Endometrial microvascular endothelial cells (primary cell): ENCODE measurements around the gene CLIC2. TPM values are rescaled to one million over a fixed set of nuclear protein-coding genes. Genes with fewer than 3 reads are reported as not detected.

Source experiments
- in situ Hi-C: cut with HindIII; loops from 2 replicates; pipeline ENCODE4 v1.10.0; 2017; ENCODE audit warnings: low sequenced_read_pairs, low pct_unique_long_range_greater_than_20kb; ENCODE audit errors: inconsistent ontology term
- total RNA-seq: library from RNA; depleted of rRNA; stranded (reverse); fragments of >200 nt; gene quantifications from one replicate; pipeline ENCODE4 v1.2.3, GENCODE V29; 2015; ENCODE audit errors: inconsistent ontology term

CLIC2 gene
- total RNA-seq, 1 donor from 2014 or later = 2.8 TPM

DNA sequence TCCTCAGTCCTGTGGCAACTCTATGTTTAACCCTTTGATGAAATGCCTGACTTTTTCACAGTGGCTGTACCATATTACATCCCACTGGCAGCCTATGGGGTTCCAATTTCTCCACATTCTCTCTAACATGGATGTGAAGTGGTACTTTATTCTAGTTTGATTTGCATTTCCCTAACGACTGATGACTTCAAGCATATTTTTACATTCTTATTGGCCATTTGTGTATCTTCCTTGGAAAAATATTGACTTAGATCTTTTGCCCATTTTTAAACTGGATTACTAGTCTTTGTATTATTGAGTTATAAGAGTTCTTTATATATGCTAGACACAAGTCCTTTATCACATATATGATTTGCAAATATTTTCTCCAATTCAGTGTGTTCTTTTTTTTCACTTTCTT is 68.0 kb downstream of the CLIC2 start:
- in situ Hi-C loops = no loop called here

DNA sequence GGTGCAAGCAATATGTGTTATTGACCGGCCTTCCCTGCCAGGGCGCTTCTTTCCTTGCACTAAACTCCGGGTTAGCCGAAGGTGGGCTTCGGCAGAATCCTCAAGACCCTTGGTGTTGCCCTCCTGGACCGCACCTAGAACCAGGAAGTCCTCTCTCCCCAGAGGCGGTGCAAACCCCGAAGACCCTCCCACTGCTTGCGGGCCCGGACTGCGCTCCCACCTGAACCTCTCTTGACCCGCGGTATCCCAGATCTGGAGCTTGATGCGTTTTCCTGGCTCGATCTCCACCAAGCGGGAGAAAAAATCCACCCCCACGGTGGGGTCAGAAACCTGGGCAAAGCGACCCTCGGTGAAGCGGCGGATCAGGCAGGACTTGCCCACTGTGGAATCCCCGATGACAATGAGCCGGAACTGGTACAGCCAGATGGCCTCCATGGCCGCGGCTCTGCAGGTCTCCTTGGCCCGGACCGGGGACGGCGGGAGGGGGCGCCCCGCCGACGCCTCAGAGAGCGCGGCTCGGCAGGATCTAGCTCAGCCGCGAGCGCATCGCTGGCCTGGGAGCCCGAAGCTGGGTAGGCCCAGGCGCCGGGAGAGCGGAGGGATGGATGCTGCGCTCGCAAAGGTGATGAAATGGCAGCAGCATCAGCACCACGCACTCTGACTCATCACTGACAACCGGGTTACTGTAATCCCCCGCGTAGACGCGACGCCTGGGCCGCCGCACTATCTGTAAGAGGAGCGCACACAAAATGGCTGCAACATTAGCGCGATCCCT is 70.4 kb downstream of the CLIC2 start, which contains the start of gene RAB39B:
RAB39B (minus strand) TSS at position 638 of the 775 bp plus-strand sequence; CDS start at position 435, 203 bp downstream.
- in situ Hi-C loops = no loop called here

- in situ Hi-C loops = no loop called here
Measured at GRCh38 chrX:155262970-155263754, 71.3 kb downstream of the CLIC2 start.

DNA sequence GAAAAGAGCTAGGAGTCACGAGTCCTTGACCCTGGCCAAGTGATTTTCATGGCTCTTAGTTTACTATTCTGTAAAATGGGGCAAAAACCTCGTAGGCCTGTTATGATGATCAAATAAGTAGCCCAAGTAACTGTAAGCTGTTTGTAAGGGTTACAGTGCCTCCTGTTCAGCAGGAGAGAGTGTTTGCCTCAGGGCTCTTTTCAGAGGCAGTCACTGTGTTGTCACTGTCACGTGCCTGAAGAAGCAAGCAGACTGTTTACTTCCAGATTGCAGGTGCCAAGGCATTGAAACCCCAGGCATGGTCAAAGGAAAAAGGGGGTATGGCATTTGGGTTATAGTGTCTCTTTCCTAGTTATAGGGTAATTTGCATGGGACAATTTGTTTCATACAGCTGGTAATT is 74.7 kb downstream of the CLIC2 start:
- in situ Hi-C loops = no loop called here

GRCh38 chrX:155251391-155251790 is 83.0 kb downstream of the CLIC2 start:
- in situ Hi-C loops = no loop called here

DNA sequence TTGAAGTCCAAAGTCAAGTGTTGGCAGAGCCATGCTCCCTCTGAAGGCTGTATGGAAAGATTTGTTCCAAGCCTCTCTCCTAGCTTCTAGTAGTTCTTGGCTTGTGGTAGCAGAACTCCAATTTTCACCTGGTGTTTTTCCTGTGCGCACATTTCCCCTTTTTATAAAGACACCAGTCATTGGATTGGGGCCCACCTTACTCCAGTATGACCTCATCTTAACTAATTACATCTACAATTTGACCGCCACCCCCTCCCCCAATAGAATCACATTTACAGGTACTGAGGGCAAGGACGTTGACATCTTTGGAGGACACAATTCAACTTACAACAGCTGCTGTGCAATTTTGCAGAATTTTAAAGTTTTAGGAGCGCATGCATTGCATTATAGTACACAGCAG is 86.9 kb downstream of the CLIC2 start:
- in situ Hi-C loops = no loop called here

DNA sequence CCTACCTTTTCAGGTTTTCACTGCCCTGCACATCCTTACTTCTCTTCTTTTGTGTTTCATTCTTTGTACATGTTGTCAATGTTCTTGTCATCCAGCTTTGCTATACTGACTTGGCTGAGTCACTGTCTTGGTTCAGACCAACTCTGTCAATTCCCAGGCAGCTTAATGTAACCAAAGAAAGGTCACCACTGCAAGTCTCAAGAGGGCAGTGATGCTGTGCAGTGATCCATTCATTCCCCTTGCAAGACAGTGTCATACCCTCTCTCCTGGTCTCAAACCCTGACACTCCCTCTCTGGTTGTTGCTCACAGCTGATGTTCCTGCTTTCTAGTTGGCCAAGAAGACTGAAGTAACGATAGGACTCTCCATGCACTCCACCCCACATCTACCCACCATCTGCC is 87.7 kb downstream of the CLIC2 start:
- in situ Hi-C loops = no loop called here

GRCh38 chrX:155242300-155242699 is 92.1 kb downstream of the CLIC2 start:
- in situ Hi-C loops = no loop called here

- in situ Hi-C loops = no loop called here
Measured at GRCh38 chrX:155237719-155238118, 96.7 kb downstream of the CLIC2 start.

DNA sequence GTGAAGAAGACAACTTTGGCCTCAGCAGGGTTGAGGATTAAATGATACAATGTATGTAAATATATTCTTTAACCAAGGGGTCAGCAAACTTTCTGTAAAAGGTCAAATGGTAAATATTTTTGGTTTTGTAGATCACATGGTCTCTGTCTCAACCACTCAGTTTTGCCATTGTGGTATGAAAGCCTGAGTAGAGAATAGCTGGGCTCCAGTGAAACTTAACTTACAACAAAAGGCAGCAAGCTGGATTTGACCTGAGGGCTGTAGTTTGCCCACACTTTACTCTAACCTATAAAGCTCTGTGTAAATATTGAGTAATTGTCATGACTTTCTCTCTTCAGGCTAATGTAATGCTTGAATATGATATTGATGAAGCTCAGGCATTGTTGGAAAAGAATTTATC is 98.5 kb downstream of the CLIC2 start:
- in situ Hi-C loops = no loop called here

DNA sequence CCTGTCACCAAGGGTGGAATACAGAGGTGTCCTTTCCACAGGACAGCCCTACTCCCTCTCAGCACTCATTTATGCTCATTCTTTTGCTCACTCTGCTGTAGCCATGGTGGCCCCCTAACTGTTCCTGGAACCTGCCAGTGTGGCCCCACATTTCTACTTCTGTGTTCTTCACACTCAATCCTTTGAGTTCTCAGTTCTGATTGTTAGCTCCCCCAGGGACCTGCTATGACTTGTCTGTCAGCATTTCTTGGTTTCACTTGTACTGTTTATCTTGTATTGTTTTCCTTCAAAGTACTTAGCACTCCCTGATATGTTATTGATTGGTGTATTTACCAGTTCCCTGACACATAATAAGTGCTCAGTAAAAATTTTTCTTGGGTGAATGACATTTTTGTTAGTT is 103.3 kb downstream of the CLIC2 start:
- in situ Hi-C loops = no loop called here

Other genes with a start within 250 kb of the CLIC2 start
- 70.3 TPM for gene VBP1, start 118.2 kb downstream of the CLIC2 start, total RNA-seq
- not detected for gene RAB39B, start 70.1 kb downstream of the CLIC2 start, total RNA-seq
- not detected for gene F8A2, start 47.5 kb upstream of the CLIC2 start, total RNA-seq
- gene F8A3, start 124.0 kb upstream of the CLIC2 start, total RNA-seq = 1.6 TPM